Activated T-cell treated with anti-CD3 and anti-CD28 coated beads, Interleukin-2, amount 50 U/mL, for 24 hours (primary cell): ENCODE measurements around the gene GMPS.

ENCODE experiments used
- DNase-seq: peaks from one replicate; pipeline ENCODE4 v3.0.0-alpha.2; 2020
- H3K27ac Mint-ChIP-seq: 2 replicates; pipeline ENCODE4 v1.8.0; 2020; ENCODE audit warnings: mild to moderate bottlenecking, mixed read lengths
- H3K27me3 Mint-ChIP-seq: 2 replicates; pipeline ENCODE4 v1.8.0; 2020; ENCODE audit warnings: mixed read lengths
- H3K36me3 Mint-ChIP-seq: 2 replicates; pipeline ENCODE4 v1.8.0; 2020; ENCODE audit warnings: low read depth, mixed read lengths
- H3K4me1 Mint-ChIP-seq: 2 replicates; pipeline ENCODE4 v1.8.0; 2020; ENCODE audit warnings: low read depth, mixed read lengths
- H3K4me3 Mint-ChIP-seq: 2 replicates; pipeline ENCODE4 v1.8.0; 2020; ENCODE audit warnings: mild to moderate bottlenecking, moderate library complexity, mixed read lengths
- H3K9me3 Mint-ChIP-seq: 2 replicates; pipeline ENCODE4 v1.8.0; 2020; ENCODE audit warnings: mixed read lengths

Gene GMPS

GRCh38 chr3:155983834-155984474, 113.5 kb downstream of the GMPS start:
- Mint-ChIP-seq H3K4me3 (no peak overlapping the region), H3K4me1 (no peaks in the 10 kb centered on the region), H3K36me3 (no peaks in the 10 kb centered on the region), H3K9me3 (no peaks in the 10 kb centered on the region), H3K27ac (no peak overlapping the region), H3K27me3 (no peaks in the 10 kb centered on the region)
- no peak for DNase-seq

GRCh38 chr3:155984791-155985417, 114.5 kb downstream of the GMPS start:
- H3K36me3 Mint-ChIP-seq, result no peaks in the 10 kb centered on the region
- DNase-seq, result no peak
- no peaks in the 10 kb centered on the region for H3K9me3 Mint-ChIP-seq
- no peaks in the 10 kb centered on the region for H3K4me1 Mint-ChIP-seq
- H3K27ac Mint-ChIP-seq, result no peak overlapping the region
- H3K27me3 Mint-ChIP-seq, result no peaks in the 10 kb centered on the region
- no peak overlapping the region for H3K4me3 Mint-ChIP-seq

- Mint-ChIP-seq H3K27ac (no peak overlapping the region), H3K4me1 (no peaks in the 10 kb centered on the region), H3K27me3 (no peaks in the 10 kb centered on the region), H3K9me3 (no peaks in the 10 kb centered on the region), H3K4me3 (no peak overlapping the region), H3K36me3 (no peaks in the 10 kb centered on the region)
- no peak for DNase-seq
These were observed 119.1 kb downstream of the GMPS start for GRCh38 chr3:155989536-155989935.

- Mint-ChIP-seq H3K36me3 (no peaks in the 10 kb centered on the region), H3K9me3 (no peaks in the 10 kb centered on the region), H3K27ac (no peak overlapping the region), H3K27me3 (no peaks in the 10 kb centered on the region), H3K4me1 (no peaks in the 10 kb centered on the region), H3K4me3 (no peak overlapping the region)
- DNase-seq, result no peak
These were observed 120.8 kb downstream of the GMPS start for GRCh38 chr3:155991212-155991611.

- Mint-ChIP-seq H3K9me3 (no peaks in the 10 kb centered on the region), H3K4me3 (no peak overlapping the region), H3K27ac (no peak overlapping the region), H3K4me1 (no peaks in the 10 kb centered on the region), H3K27me3 (no peaks in the 10 kb centered on the region), H3K36me3 (no peaks in the 10 kb centered on the region)
- DNase-seq, result no peak
These were observed 121.4 kb downstream of the GMPS start for GRCh38 chr3:155991847-155992246.
